ENCODE measurements around the gene SPINK8.

GRCh38 chr3:48303021-48303420 is 30.4 kb downstream of the SPINK8 start:
- TF ChIP-seq EZH2 (IDR thresholded peaks at IDR 0.05; ENCODE audit: borderline replicate concordance, low read depth, low read length, severe bottlenecking) (no peak), CTCF (IDR thresholded peaks at IDR 0.05; ENCODE audit: extremely low read depth in 1 of 2, insufficient read depth in 1 of 2, low read depth in 1 of 2, low read length in 2 of 2) (no peak), MYC (IDR thresholded peaks at IDR 0.05; ENCODE audit: low read depth, low read length) (no peak)

All from endothelial cell of umbilical vein (primary cell).